ENCODE results near the gene C4orf36. TPM values are rescaled to one million over a fixed set of nuclear protein-coding genes. Genes with fewer than 3 reads are reported as not detected.

C4orf36 gene
- polyA plus RNA-seq, 3 donors from 2014 or later: 0.18 TPM; not detected in 2

DNA sequence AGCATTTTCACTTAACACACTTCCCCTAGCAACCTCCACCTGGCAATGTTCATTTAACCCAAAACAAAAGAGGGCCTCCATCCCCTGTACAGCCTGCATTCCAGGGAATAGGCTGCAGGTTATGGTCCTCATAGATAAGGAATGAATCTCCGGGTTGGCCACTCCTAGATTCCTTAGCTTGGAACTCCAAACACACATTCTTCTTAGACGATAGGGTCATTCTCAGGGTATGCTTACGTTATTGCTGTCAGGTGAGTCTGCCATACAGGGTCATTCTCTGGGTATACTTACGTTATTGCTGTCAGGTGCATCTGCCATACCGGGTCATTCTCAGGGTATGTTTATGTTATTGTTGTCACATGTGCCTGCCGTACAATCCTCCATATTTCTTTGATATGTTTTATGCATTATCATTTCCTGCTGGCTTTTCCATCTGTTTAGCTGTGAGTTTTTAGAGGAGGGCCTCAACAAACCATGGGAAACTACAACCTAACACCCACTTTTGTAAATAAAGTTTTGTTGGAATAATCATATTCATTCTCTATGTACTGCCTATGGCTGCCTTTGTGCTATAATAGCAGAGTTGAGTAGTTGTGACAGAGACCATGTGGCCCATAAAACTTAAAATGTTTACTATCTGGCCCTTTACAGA, 34.3 kb upstream of the C4orf36 start:
- Mint-ChIP-seq H3K9me3 (no peaks in the 10 kb centered on the region), H3K4me1 (no peaks in the 10 kb centered on the region), H3K4me3 (no peak overlapping the region), H3K36me3 (peaks cover 0 to 16% (median 9%) of the 10 kb centered on the region in 3 donors), H3K27ac (no peak overlapping the region), H3K27me3 (ENCODE audit: low read depth in 3 of 3) (peaks cover 0 to 3% (median under 1%) of the 10 kb centered on the region in 3 donors)
- DNase-seq: no peak

DNA sequence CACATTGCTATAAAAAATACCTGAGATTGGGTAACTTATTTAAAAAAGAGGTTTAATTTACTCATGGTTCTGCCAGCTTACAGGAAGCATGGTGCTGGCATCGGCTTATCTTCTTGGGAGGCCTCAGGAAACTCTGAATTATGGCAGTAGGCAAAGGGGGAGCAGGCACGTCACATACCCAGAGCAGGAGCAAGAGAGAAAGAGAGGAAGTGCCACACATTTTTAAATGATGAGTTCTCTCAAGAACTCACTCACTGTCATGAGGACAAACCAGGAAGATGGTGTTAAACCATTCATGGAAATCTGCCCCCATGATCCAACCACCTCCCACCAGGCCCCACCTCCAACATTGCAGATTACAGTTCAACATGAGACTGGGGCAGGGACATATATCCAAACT, 32.6 kb upstream of the C4orf36 start:
- H3K9me3 Mint-ChIP-seq: no peaks in the 10 kb centered on the region
- peaks cover 0 to 7% (median 5%) of the 10 kb centered on the region in 3 donors for H3K36me3 Mint-ChIP-seq
- no peak overlapping the region for H3K4me3 Mint-ChIP-seq
- H3K27ac Mint-ChIP-seq: no peak overlapping the region
- peaks cover 0 to under 1% (median 0%) of the 10 kb centered on the region in 3 donors for H3K27me3 Mint-ChIP-seq (ENCODE audit: low read depth in 3 of 3)
- H3K4me1 Mint-ChIP-seq: no peaks in the 10 kb centered on the region
- DNase-seq: no peak

DNA sequence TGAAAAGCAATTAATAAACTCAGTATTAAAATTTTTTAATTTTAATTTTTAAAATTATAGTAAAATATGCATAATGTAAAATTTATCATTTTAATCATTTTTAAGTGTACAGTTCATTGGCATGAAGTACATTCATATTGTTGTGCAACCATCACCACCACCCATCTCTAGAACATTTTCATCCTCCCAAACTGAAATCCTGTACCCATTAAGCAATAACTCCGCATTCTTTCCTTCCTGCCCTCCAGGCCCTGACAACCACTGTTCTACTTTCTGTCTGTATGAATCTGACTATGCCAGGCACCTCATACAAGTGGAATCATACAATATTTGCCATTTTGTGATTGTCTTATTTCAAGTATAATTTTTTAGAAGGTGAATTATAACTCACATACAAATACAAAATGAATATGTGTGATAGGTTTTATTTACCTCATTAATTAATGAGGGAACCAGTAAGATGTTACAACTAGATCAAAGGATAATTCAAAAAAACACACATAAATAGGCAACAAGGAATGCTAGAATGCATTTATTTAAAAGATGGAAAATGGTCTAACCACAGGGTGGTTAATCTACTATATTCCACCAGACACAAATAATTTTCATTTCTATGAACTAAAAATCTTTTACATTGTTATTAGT, 29.5 kb upstream of the C4orf36 start:
- Mint-ChIP-seq H3K27ac (no peak overlapping the region), H3K36me3 (peaks cover 0 to 3% (median 0%) of the 10 kb centered on the region in 3 donors), H3K27me3 (ENCODE audit: low read depth in 3 of 3) (no peaks in the 10 kb centered on the region), H3K9me3 (no peaks in the 10 kb centered on the region), H3K4me1 (no peaks in the 10 kb centered on the region), H3K4me3 (no peak overlapping the region)
- DNase-seq: no peak

DNA sequence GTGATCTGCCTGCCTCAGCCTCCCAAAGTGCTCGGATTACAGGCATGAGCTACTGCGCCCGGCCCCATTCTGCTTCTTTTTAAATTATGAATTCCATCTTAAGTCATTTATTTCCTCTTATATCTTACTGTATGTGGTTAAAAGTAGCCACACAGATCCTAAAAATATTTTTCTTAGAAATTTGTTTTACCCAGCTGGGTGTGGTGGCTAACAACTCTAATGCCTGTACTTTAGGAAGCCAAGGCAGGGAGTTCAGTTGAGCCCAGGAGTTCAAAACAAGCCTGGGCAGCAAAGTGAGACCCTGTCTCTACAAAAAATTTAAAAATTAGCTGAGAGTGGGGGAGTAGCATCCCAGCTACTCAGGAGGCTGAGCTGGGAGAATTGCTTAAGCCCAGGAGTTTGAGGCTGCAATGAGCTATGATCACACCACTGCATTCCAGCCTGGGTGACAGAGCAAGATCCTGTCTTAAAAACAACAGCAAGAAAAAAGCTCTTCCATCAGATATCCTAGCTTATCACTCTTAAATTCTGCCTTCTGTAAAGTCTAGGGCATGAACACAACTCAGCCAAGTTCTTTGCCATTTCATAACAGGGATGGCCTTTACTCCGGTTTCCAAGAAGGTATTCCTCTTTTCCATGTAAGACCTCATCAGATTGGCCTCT, 27.5 kb upstream of the C4orf36 start:
- no peaks in the 10 kb centered on the region for H3K4me1 Mint-ChIP-seq
- no peaks in the 10 kb centered on the region for H3K9me3 Mint-ChIP-seq
- H3K4me3 Mint-ChIP-seq: no peak overlapping the region
- H3K36me3 Mint-ChIP-seq: peaks cover 0 to 6% (median 4%) of the 10 kb centered on the region in 3 donors
- H3K27me3 Mint-ChIP-seq (ENCODE audit: low read depth in 3 of 3): no peaks in the 10 kb centered on the region
- no peak for DNase-seq
- H3K27ac Mint-ChIP-seq: peak overlapping the region in 1 of 6 donors; percentile 15

DNA sequence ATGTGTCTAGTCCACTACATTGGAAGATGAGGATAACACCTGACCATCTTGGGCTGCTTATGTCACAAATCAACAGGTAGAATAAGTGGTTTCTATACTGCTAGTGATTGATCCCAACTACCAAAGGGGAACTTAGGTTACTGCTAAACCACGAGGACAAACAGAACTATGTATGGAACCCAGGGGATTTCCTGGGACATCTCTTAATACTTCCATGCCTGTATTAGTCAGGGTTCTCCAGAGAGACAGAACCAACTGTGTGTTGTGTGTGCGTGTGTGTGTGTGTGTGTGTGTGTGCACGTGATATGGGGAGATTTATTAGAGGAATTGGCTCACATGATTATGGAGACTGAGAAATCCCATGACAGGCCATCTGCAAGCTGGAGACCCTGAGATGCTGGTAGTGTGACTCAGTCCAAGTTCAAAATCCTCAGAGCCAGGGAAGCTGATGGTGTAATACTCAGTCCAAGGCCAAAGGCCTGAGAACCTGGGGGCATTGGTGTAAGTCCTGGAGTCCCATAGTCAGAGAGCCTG, 26.4 kb upstream of the C4orf36 start:
- Mint-ChIP-seq H3K36me3 (peaks cover 0 to 5% (median 5%) of the 10 kb centered on the region in 3 donors), H3K27me3 (ENCODE audit: low read depth in 3 of 3) (peaks cover 0 to 3% (median 0%) of the 10 kb centered on the region in 3 donors), H3K4me3 (no peak overlapping the region), H3K27ac (peak overlapping the region in 1 of 6 donors; percentile 27), H3K4me1 (no peaks in the 10 kb centered on the region), H3K9me3 (no peaks in the 10 kb centered on the region)
- DNase-seq: no peak

DNA sequence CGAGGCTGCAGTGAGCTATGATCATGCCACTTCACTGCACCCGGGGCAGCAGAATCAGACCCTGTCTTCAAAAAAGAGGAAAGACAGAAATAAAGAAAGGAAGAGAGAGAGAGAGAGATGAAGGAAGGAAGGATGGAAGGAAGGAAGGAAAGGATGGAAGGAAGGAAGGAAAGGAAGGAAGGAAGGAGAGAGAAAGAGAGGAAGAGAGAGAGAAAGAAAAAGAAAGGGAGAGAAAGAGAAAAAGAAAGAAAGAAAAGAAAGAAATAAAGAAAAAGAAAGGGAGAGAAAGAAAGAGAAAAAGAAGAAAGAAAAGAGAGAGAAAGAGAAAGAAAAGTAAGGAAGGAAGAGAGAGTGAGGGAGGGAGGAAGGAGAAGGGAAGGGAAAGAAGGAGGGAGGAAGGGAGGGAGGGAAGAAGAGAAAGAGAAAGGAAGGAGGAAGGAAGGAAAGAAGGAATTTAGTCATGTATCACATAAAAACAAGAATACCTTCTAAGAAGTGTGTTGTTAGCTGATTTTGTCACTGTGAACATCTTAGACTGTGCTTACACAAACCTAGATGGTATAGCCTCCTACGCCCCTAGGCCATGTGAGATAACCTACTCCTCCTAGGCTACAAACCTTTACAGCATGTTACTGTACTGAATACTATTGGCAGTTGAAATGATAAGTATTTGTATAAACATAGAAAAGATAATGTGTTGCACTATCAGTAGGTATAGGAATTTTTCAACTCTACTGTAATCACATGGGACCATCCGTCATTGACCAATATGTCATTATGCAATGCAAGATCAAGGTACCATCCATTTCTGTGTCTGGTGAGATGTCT, 25.2 kb upstream of the C4orf36 start:
- Mint-ChIP-seq H3K27ac (no peak overlapping the region), H3K4me3 (peak overlapping the region in 1 of 5 donors; percentile 1), H3K27me3 (ENCODE audit: low read depth in 3 of 3) (peaks cover 0 to 4% (median 0%) of the 10 kb centered on the region in 3 donors), H3K4me1 (no peaks in the 10 kb centered on the region), H3K36me3 (peaks cover 0 to 9% (median 5%) of the 10 kb centered on the region in 3 donors), H3K9me3 (no peaks in the 10 kb centered on the region)
- DNase-seq: no peak

DNA sequence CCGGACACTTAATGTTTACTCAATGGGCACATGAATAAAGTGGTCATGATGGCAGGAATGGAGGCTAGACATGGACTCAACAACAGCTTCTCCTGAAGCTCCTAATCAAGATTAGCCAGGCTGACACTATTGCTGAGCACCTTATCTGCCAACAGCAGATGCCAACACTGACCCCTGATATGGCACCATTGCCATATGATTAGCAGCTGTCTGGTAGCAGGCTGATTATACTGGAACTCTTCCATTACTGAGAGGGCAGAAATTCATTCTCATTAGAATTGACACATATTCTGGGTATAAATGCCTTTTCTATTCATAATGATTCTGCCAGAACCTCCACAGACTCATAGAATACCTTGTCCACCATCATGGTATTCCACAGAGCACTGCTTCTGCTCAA, 24.2 kb upstream of the C4orf36 start:
- H3K4me3 Mint-ChIP-seq: no peak overlapping the region
- peaks cover 0 to 9% (median 5%) of the 10 kb centered on the region in 3 donors for H3K36me3 Mint-ChIP-seq

DNA sequence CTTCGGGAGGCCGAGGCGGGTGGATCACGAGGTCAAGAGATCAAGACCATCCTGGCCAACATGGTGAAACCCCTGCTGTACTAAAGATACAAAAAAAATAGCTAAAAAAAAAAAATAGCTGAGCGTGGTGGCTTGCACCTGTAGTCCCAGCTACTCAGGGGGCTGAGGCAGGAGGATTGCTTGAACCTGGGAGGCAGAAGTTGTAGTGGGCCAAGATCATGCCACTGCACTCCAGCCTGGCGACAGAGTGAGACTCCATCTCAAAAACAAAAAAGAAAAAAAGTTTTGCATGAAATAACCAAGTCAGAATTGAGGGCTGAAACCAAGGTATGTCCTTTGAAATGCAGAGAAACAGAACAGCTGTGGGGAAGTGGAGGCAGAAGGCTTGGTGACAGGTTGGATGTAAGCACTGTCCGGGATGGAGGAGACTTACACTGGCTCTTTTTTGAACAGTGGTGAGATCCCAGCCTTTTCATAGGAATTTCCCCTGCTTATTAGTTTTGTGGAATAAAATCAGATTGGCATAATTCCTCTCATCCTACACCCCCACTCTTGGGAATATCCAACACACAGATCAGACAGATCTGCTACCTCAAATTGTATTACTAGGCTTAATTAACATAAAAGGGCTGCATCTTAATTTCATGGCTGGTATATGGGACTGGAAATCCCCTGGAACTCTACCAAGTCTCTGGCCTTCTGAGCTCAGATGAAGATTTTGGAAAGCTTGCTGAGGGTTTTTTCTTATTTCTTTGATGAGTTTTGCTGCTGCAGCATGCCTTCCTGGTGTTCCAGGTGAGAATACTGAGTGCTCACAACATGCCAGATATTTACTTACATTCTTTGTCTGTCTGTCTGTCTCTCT, 18.8 kb upstream of the C4orf36 start:
- DNase-seq: no peak
- Mint-ChIP-seq H3K9me3 (no peaks in the 10 kb centered on the region), H3K36me3 (peaks cover 3 to 8% (median 7%) of the 10 kb centered on the region in 3 donors), H3K4me1 (peaks cover 11 to 16% of the 10 kb centered on the region in 2 donors), H3K27me3 (ENCODE audit: low read depth in 3 of 3) (peaks cover 4 to 6% (median 4%) of the 10 kb centered on the region in 3 donors), H3K27ac (no peak overlapping the region), H3K4me3 (no peak overlapping the region)

More for the DNA sequence above, 24.2 kb upstream of the C4orf36 start:
- no peak for DNase-seq
- Mint-ChIP-seq H3K27ac (no peak overlapping the region), H3K27me3 (ENCODE audit: low read depth in 3 of 3) (peaks cover 0 to 4% (median 0%) of the 10 kb centered on the region in 3 donors), H3K4me1 (no peaks in the 10 kb centered on the region), H3K9me3 (no peaks in the 10 kb centered on the region)

DNA sequence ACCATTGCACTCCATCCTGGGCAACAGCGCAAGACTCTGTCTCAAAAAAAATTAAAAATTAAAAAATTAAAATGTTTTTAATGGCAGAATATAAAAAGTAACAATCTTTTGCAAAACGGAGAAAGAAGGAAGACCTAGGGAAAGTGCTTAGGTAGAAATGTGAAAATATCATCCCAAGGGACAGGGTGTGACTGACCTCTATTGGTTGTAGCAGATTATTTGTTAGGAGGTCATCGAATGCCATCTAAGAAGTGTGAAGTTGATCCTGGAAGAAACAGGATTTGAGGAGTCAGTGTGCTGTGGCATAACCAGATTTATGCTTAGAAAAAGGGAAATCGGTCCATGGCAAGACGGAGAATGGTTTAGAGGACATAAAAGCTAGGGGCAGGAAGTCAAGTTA, 18.1 kb upstream of the C4orf36 start:
- no peaks in the 10 kb centered on the region for H3K9me3 Mint-ChIP-seq
- H3K36me3 Mint-ChIP-seq: peaks cover 3 to 8% (median 5%) of the 10 kb centered on the region in 3 donors
- peaks cover 4 to 6% (median 4%) of the 10 kb centered on the region in 3 donors for H3K27me3 Mint-ChIP-seq (ENCODE audit: low read depth in 3 of 3)
- peaks cover 11 to 16% of the 10 kb centered on the region in 2 donors for H3K4me1 Mint-ChIP-seq
- no peak overlapping the region for H3K4me3 Mint-ChIP-seq
- H3K27ac Mint-ChIP-seq: no peak overlapping the region
- DNase-seq: no peak

DNA sequence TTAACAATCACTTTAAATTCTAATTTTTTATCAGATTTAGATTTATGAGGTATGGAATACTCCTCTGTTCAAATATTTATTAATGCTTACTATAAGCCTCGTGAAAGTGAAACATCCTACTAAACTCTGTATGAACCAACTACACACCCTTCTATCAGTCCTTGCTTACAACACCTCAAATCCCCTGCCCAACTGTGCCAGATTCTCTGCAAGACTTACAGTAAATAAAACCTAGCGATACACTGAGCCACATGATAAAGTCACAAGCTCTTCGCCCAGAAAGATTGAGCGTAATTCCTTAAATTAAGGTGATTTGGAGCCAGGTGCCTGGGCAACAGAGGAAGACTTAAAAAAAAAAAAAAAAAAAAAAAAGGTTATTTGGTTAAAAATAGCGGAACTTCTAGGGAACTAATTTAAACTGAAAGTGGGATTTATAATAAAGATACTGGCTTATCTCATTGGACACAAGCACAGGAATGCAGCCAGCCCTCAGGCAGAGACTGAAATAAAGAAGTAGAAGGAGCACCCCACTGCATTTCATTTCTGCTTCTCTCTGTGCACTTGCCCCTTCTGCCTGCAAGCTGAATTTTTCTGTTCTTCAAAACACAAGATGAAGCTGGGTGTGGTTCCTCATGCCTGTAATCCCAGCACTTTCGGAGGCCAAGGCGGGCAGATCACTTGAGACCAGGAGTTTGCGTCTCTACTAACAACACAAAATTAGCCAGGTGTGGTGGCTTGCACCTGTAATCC, 17.5 kb upstream of the C4orf36 start:
- H3K27ac Mint-ChIP-seq: peak overlapping the region in 1 of 6 donors; percentile 28
- H3K27me3 Mint-ChIP-seq (ENCODE audit: low read depth in 3 of 3): peaks cover 4 to 6% (median 4%) of the 10 kb centered on the region in 3 donors
- H3K9me3 Mint-ChIP-seq: no peaks in the 10 kb centered on the region
- H3K4me1 Mint-ChIP-seq: peaks cover 11 to 16% of the 10 kb centered on the region in 2 donors
- no peak overlapping the region for H3K4me3 Mint-ChIP-seq
- H3K36me3 Mint-ChIP-seq: peaks cover 3 to 5% (median 5%) of the 10 kb centered on the region in 3 donors
- DNase-seq: no peak

DNA sequence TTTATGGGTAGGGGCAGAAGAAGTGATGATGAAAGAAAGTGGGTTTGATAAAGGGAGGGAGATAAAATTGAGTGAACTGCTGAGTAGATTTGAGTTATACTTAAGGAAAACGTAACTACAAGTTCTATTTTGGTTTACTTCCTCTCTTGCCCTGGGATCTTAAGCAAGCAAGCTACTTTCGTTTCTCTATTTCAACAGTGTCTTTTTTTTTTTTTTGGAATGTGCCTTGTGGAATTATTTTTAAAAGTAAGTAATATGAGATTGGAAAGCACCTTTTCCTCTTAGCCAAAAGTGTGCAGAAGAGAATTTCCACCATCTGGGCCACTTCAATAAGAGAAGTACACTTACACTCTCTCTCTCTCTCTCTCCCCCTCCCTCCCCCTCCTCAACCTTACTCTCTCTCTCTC, 16.0 kb upstream of the C4orf36 start:
- Mint-ChIP-seq H3K4me3 (peak overlapping the region; percentile 23 to 39 (median 29)), H3K4me1 (peaks cover 13 to 16% of the 10 kb centered on the region in 2 donors), H3K27me3 (ENCODE audit: low read depth in 3 of 3) (peaks cover 1 to 6% (median 6%) of the 10 kb centered on the region in 3 donors), H3K9me3 (no peaks in the 10 kb centered on the region), H3K27ac (peak overlapping the region in 1 of 6 donors; percentile 67), H3K36me3 (peaks cover 3% of the 10 kb centered on the region in 3 donors)
- no peak for DNase-seq

DNA sequence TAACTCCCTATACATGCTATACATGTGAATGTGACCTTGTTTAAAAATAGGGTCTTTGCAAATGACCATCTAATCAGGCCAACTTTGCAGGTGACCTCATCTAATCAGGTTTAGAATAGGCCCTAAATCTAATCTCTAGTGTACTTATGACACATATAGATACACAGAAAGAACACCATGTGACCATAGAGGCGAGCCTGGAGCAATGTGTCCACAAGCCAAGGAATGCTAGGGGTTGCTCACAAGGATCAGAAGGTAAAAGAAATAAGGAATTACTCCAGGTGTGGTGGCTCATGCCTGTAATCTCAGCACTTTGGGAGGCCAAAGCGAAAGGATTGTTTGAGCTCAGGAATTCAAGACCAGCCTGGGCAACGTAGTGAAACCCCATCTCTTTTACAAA, 9.6 kb upstream of the C4orf36 start:
- Mint-ChIP-seq H3K4me1 (peaks cover 0 to 2% of the 10 kb centered on the region in 2 donors), H3K4me3 (no peak overlapping the region), H3K27ac (no peak overlapping the region), H3K36me3 (peaks cover 6 to 10% (median 6%) of the 10 kb centered on the region in 3 donors), H3K9me3 (no peaks in the 10 kb centered on the region), H3K27me3 (ENCODE audit: low read depth in 3 of 3) (peaks cover 3 to 7% (median 4%) of the 10 kb centered on the region in 3 donors)
- DNase-seq: no peak

Measured in immature natural killer cell (primary cell).